ENCODE measurements around the gene REEP1. TPM values are rescaled to one million over a fixed set of nuclear protein-coding genes. Genes with fewer than 3 reads are reported as not detected.

Gene REEP1
- total RNA-seq, 4 donors from 2014 or later: 0.34 to 5.2 (median 2.4) TPM

GRCh38 chr2:86311879-86312278, 25.5 kb downstream of the REEP1 start:
- WGBS: 94% methylated on average over 4 of the region's 4 CpGs
- H3K36me3 ChIP-seq: no peaks in the 10 kb centered on the region
- TF ChIP-seq POLR2A (IDR thresholded peaks at IDR 0.05) (no peak), POLR2AphosphoS5 (IDR thresholded peaks at IDR 0.05) (no peak), EP300 (IDR thresholded peaks at IDR 0.05) (no peak), CTCF (IDR thresholded peaks at IDR 0.05) (no peak)
- H3K27ac ChIP-seq: no peak overlapping the region
- H3K4me3 ChIP-seq: no peak overlapping the region
- DNase-seq (ENCODE audit: low spot score in 2 of 2): no peak
- no peaks in the 10 kb centered on the region for H3K4me1 ChIP-seq
- H3K9me3 ChIP-seq: no peaks in the 10 kb centered on the region
- peaks cover 3% of the 10 kb centered on the region for H3K27me3 ChIP-seq

- Histone ChIP-seq H3K27ac (no peak overlapping the region), H3K4me1 (no peaks in the 10 kb centered on the region), H3K27me3 (no peaks in the 10 kb centered on the region), H3K36me3 (no peaks in the 10 kb centered on the region), H3K9me3 (no peaks in the 10 kb centered on the region), H3K4me3 (no peak overlapping the region)
- WGBS: 88% methylated on average over 5 of the region's 5 CpGs
- TF ChIP-seq POLR2A (IDR thresholded peaks at IDR 0.05) (no peak), EP300 (IDR thresholded peaks at IDR 0.05) (no peak), CTCF (IDR thresholded peaks at IDR 0.05) (no peak), POLR2AphosphoS5 (IDR thresholded peaks at IDR 0.05) (no peak)
- no peak for DNase-seq (ENCODE audit: low spot score in 2 of 2)
These were observed 27.5 kb downstream of the REEP1 start for GRCh38 chr2:86309966-86310365.

GRCh38 chr2:86308984-86309695, 28.3 kb downstream of the REEP1 start:
- TF ChIP-seq EP300 (IDR thresholded peaks at IDR 0.05) (no peak), CTCF (IDR thresholded peaks at IDR 0.05) (no peak), POLR2A (IDR thresholded peaks at IDR 0.05) (no peak), POLR2AphosphoS5 (IDR thresholded peaks at IDR 0.05) (no peak)
- Histone ChIP-seq H3K27me3 (no peaks in the 10 kb centered on the region), H3K4me1 (no peaks in the 10 kb centered on the region), H3K4me3 (no peak overlapping the region), H3K36me3 (no peaks in the 10 kb centered on the region), H3K9me3 (no peaks in the 10 kb centered on the region), H3K27ac (no peak overlapping the region)
- no peak for DNase-seq (ENCODE audit: low spot score in 2 of 2)
- WGBS: 94% methylated on average over 10 of the region's 10 CpGs

GRCh38 chr2:86308356-86308755, 29.1 kb downstream of the REEP1 start:
- Histone ChIP-seq H3K4me3 (no peak overlapping the region), H3K9me3 (no peaks in the 10 kb centered on the region), H3K36me3 (no peaks in the 10 kb centered on the region), H3K27me3 (no peaks in the 10 kb centered on the region), H3K4me1 (no peaks in the 10 kb centered on the region), H3K27ac (no peak overlapping the region)
- WGBS: 85% methylated on average over 8 of the region's 8 CpGs
- TF ChIP-seq POLR2A (IDR thresholded peaks at IDR 0.05): no peak
- TF ChIP-seq CTCF (IDR thresholded peaks at IDR 0.05): no peak
- no peak for TF ChIP-seq EP300 (IDR thresholded peaks at IDR 0.05)
- no peak for TF ChIP-seq POLR2AphosphoS5 (IDR thresholded peaks at IDR 0.05)
- DNase-seq (ENCODE audit: low spot score in 2 of 2): no peak

- no peak overlapping the region for H3K27ac ChIP-seq
- H3K9me3 ChIP-seq: no peaks in the 10 kb centered on the region
- 83% methylated on average over 7 of the region's 7 CpGs for WGBS
- H3K27me3 ChIP-seq: no peaks in the 10 kb centered on the region
- DNase-seq (ENCODE audit: low spot score in 2 of 2): no peak
- TF ChIP-seq POLR2AphosphoS5 (IDR thresholded peaks at IDR 0.05): no peak
- TF ChIP-seq CTCF (IDR thresholded peaks at IDR 0.05): no peak
- no peak for TF ChIP-seq EP300 (IDR thresholded peaks at IDR 0.05)
- TF ChIP-seq POLR2A (IDR thresholded peaks at IDR 0.05): no peak
- H3K4me1 ChIP-seq: peaks cover 2% of the 10 kb centered on the region
- H3K36me3 ChIP-seq: no peaks in the 10 kb centered on the region
- no peak overlapping the region for H3K4me3 ChIP-seq
These were observed 30.0 kb downstream of the REEP1 start for GRCh38 chr2:86307431-86307830.

Data from suprapubic skin (tissue), 4 donors.